Upper lobe of left lung (tissue), 6 donors: Measurements from ENCODE around the gene STOM. TPM values are rescaled to one million over a fixed set of nuclear protein-coding genes. Genes with fewer than 3 reads are reported as not detected.
A peak's percentile ranks its signal among the peaks of the same experiment; 100 is the strongest.

Experiments used
- ATAC-seq, 2 donors: fragments of 200-7000 bp; cut with Tn5 transposase; one replicate each; pipeline ENCODE4 v1.9.1; 2022; ENCODE audit warnings: mild to moderate bottlenecking in 2 of 2, moderate library complexity in 2 of 2; ENCODE audit not compliant: low FRiP score in 2 of 2
- DNase-seq, 2 donors: peaks; one replicate each; pipeline ENCODE4 v3.0.0-alpha.2; 2019 to 2020
- H3K27ac ChIP-seq, 4 donors: fragments of 200-600 bp; sonication (generic); one replicate each; pipeline ENCODE4 v1.5.1; 2016 to 2019
- H3K27me3 ChIP-seq, 4 donors: fragments of 200-600 bp; sonication (generic); one replicate each; pipeline ENCODE4 v1.5.1; 2017 to 2019
- H3K36me3 ChIP-seq, 4 donors: fragments of 200-600 bp; sonication (generic); one replicate each; pipeline ENCODE4 v1.5.1; 2016 to 2019
- H3K4me1 ChIP-seq, 4 donors: fragments of 200-600 bp; sonication (generic); one replicate each; pipeline ENCODE4 v1.5.1; 2018 to 2019
- H3K4me3 ChIP-seq, 4 donors: fragments of 200-600 bp; sonication (generic); one replicate each; pipeline ENCODE4 v1.5.1; 2017 to 2019; ENCODE audit warnings: mild to moderate bottlenecking in 2 of 4, moderate library complexity in 1 of 4
- H3K9me3 ChIP-seq, 4 donors: fragments of 200-600 bp; sonication (generic); one replicate each; pipeline ENCODE4 v1.5.1; 2018 to 2019
- CTCF ChIP-seq, 6 experiments: fragments of 450-650 bp in 4 of 6; fragments of 200-600 bp in 2 of 6; sonication (generic) in 2 of 6; IDR thresholded peaks; one replicate each; pipeline ENCODE4 v1.5.1; 2016 to 2019; ENCODE audit warnings: antibody characterized with exemption in 6 of 6
- EP300 ChIP-seq, 4 donors: sonication (generic); formaldehyde crosslinking; IDR thresholded peaks; one replicate each; pipeline ENCODE4 v1.5.1; 2017; ENCODE audit warnings: antibody characterized with exemption in 4 of 4, control low read depth in 2 of 4
- POLR2A ChIP-seq, 4 donors: fragments of 450-650 bp; IDR thresholded peaks; one replicate each; pipeline ENCODE4 v1.5.1; 2016 to 2017; ENCODE audit warnings: antibody characterized with exemption in 4 of 4, mild to moderate bottlenecking in 2 of 4
- POLR2AphosphoS5 ChIP-seq, 2 donors: sonication (generic); formaldehyde crosslinking; IDR thresholded peaks; one replicate each; pipeline ENCODE4 v1.5.1; 2017; ENCODE audit warnings: antibody characterized with exemption in 2 of 2
- WGBS, 2 donors: methylation state at CpG; one replicate each; pipeline ENCODE4 v1.1.5; 2017 to 2018; 5-methylcytosine and 5-hydroxymethylcytosine counted together
- total RNA-seq, 6 donors: library from RNA; depleted of rRNA in 4 of 6; stranded (reverse); fragments of >200 nt in 4 of 6; gene quantifications; one replicate each; pipeline versions ENCODE4 v1.1.0 to v1.2.1, GENCODE V29; 2016 to 2021
- donor health status: DM: no; HTN: no; CAD: no; lungs with moderate emphysema.
- donor health status: DM: no; HTN: yes; CAD: no; lungs with severe emphysema.

STOM gene
- total RNA-seq, 6 donors from 2014 or later: 96.4 to 480 (median 362) TPM

GRCh38 chr9:121319383-121319780, 50.7 kb downstream of the STOM start:
- Histone ChIP-seq H3K27ac (peak overlapping the region in 2 of 4 donors; percentile 80 to 89), H3K4me1 (peaks cover 27 to 43% (median 40%) of the 10 kb centered on the region in 4 donors), H3K36me3 (peaks cover 18 to 87% (median 56%) of the 10 kb centered on the region in 4 donors), H3K27me3 (no peaks in the 10 kb centered on the region), H3K4me3 (no peak overlapping the region), H3K9me3 (no peaks in the 10 kb centered on the region)
- WGBS, 2 donors: 96 to 99% methylated on average over 5 of the region's 5 CpGs
- no peak for ATAC-seq
- no peak for TF ChIP-seq POLR2A (IDR thresholded peaks at IDR 0.05)
- TF ChIP-seq EP300 (IDR thresholded peaks at IDR 0.05): no peak
- TF ChIP-seq CTCF (IDR thresholded peaks at IDR 0.05): no peak
- TF ChIP-seq POLR2AphosphoS5 (IDR thresholded peaks at IDR 0.05): no peak
- DNase-seq: no peak

GRCh38 chr9:121318631-121319382, 51.2 kb downstream of the STOM start:
- TF ChIP-seq POLR2A (IDR thresholded peaks at IDR 0.05) (no peak), EP300 (IDR thresholded peaks at IDR 0.05) (no peak), CTCF (IDR thresholded peaks at IDR 0.05) (no peak), POLR2AphosphoS5 (IDR thresholded peaks at IDR 0.05) (no peak)
- ATAC-seq (no peak), DNase-seq (peak in 1 of 2 donors; percentile 61)
- H3K36me3 ChIP-seq: peaks cover 19 to 87% (median 56%) of the 10 kb centered on the region in 4 donors
- no peaks in the 10 kb centered on the region for H3K27me3 ChIP-seq
- H3K9me3 ChIP-seq: no peaks in the 10 kb centered on the region
- H3K27ac ChIP-seq: peak overlapping the region in 2 of 4 donors; percentile 80 to 89
- H3K4me3 ChIP-seq: no peak overlapping the region
- peaks cover 27 to 37% (median 34%) of the 10 kb centered on the region in 4 donors for H3K4me1 ChIP-seq
- WGBS, 2 donors: 84 to 90% methylated on average over 11 to 12 of the region's 19 CpGs

GRCh38 chr9:121317737-121318630, 52.1 kb downstream of the STOM start:
- Histone ChIP-seq H3K4me1 (peaks cover 26 to 29% (median 27%) of the 10 kb centered on the region in 4 donors), H3K27me3 (no peaks in the 10 kb centered on the region), H3K9me3 (no peaks in the 10 kb centered on the region), H3K27ac (peak overlapping the region in 2 of 4 donors; percentile 20 to 28), H3K4me3 (no peak overlapping the region), H3K36me3 (peaks cover 27 to 88% (median 61%) of the 10 kb centered on the region in 4 donors)
- no peak for DNase-seq
- 54 to 73% methylated on average over 4 to 6 of the region's 6 CpGs for WGBS, 2 donors
- TF ChIP-seq CTCF (IDR thresholded peaks at IDR 0.05) (no peak), POLR2A (IDR thresholded peaks at IDR 0.05) (no peak), EP300 (IDR thresholded peaks at IDR 0.05) (no peak), POLR2AphosphoS5 (IDR thresholded peaks at IDR 0.05) (no peak)
- no peak for ATAC-seq

- Histone ChIP-seq H3K4me1 (peaks cover 15 to 18% (median 17%) of the 10 kb centered on the region in 4 donors), H3K27ac (peak overlapping the region in 2 of 4 donors; percentile 20 to 28), H3K9me3 (no peaks in the 10 kb centered on the region), H3K36me3 (peaks cover 35 to 98% (median 69%) of the 10 kb centered on the region in 4 donors), H3K27me3 (no peaks in the 10 kb centered on the region), H3K4me3 (no peak overlapping the region)
- no peak for TF ChIP-seq POLR2A (IDR thresholded peaks at IDR 0.05)
- TF ChIP-seq POLR2AphosphoS5 (IDR thresholded peaks at IDR 0.05): no peak
- no peak for TF ChIP-seq CTCF (IDR thresholded peaks at IDR 0.05)
- TF ChIP-seq EP300 (IDR thresholded peaks at IDR 0.05): no peak
- ATAC-seq (no peak), DNase-seq (no peak)
- 94 to 95% methylated on average over 11 of the region's 11 CpGs for WGBS, 2 donors
Observed at GRCh38 chr9:121316852-121317373, 53.1 kb downstream of the STOM start.
